ENCODE data around the gene ROR2.

GRCh38 chr9:91725651-91726050, 224.4 kb downstream of the ROR2 start:
- TF ChIP-seq CTCF (IDR thresholded peaks at IDR 0.05; ENCODE audit: low read depth, low read length, missing input control) (no peak), REST (IDR thresholded peaks at IDR 0.05) (no peak), RAD21 (IDR thresholded peaks at IDR 0.05) (no peak), GABPA (IDR thresholded peaks at IDR 0.05 in 1 of 2, conservative IDR thresholded peaks at IDR 0.05 in 1 of 2) (no peak), ATF3 (IDR thresholded peaks at IDR 0.05) (no peak), TAF1 (conservative IDR thresholded peaks at IDR 0.05) (no peak), RXRA (IDR thresholded peaks at IDR 0.05) (no peak)

All from liver (tissue), 3 donors.